Uterus (tissue), 2 donors: Measurements from ENCODE around the gene SLC7A6OS.

ENCODE experiments used
- POLR2A ChIP-seq, 2 donors: fragments of 450-650 bp; IDR thresholded peaks; one replicate each; pipeline ENCODE4 v1.6.1; 2016; ENCODE audit warnings: antibody characterized with exemption in 2 of 2, mild to moderate bottlenecking in 1 of 2, moderate library complexity in 1 of 2
- TF ChIP-seq, protein P1 (sequence below), 4 experiments: fragments of 200-600 bp in 2 of 4; fragments of 450-650 bp in 2 of 4; sonication (generic) in 2 of 4; IDR thresholded peaks; one replicate each; pipeline ENCODE4 v1.5.1; 2016 to 2019; ENCODE audit warnings: antibody characterized with exemption in 4 of 4, mild to moderate bottlenecking in 2 of 4, moderate library complexity in 1 of 4

DNA sequence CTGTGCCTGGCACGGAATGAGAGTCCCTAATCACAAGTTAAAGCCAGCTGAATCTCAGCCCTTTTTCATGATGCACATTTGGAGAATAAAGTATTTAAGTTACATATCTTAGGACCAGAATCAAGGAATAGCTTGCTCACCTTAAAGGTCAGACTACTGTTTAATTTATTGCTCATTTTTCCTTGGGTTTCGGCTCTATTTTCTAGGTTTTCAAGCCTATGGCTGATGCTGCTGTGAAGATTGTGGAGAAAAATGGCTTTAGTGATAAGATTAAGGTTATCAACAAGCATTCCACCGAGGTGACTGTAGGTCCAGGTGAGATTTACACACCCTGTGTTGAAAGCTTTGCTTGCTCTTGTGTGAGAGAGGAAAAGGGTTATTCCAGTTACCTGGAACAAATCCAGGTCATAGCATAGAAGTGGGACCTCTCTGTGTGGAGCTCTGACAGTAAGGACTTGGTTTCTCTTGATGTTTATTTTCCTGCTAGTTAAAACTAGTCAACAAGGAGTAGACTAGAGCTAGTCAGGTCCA lies 18.2 kb upstream of the SLC7A6OS start:
- TF ChIP-seq, protein P1, sequence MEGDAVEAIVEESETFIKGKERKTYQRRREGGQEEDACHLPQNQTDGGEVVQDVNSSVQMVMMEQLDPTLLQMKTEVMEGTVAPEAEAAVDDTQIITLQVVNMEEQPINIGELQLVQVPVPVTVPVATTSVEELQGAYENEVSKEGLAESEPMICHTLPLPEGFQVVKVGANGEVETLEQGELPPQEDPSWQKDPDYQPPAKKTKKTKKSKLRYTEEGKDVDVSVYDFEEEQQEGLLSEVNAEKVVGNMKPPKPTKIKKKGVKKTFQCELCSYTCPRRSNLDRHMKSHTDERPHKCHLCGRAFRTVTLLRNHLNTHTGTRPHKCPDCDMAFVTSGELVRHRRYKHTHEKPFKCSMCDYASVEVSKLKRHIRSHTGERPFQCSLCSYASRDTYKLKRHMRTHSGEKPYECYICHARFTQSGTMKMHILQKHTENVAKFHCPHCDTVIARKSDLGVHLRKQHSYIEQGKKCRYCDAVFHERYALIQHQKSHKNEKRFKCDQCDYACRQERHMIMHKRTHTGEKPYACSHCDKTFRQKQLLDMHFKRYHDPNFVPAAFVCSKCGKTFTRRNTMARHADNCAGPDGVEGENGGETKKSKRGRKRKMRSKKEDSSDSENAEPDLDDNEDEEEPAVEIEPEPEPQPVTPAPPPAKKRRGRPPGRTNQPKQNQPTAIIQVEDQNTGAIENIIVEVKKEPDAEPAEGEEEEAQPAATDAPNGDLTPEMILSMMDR (IDR thresholded peaks at IDR 0.05) = no peak
- no peak for TF ChIP-seq POLR2A (IDR thresholded peaks at IDR 0.05)
